NCI-H1930 (cell line): ENCODE measurements around the gene MUC20.

Experiments used
- DNase-seq, 2 experiments: peaks; one replicate each; lab custom pipeline; 2025; lab: John Stamatoyannopoulos, UW

Gene MUC20

GRCh38 chr3:195755791-195756676 lies 35.3 kb downstream of the MUC20 start:
- DNase-seq: no peak

- no peak for DNase-seq
Observed at GRCh38 chr3:195757438-195757770, 36.6 kb downstream of the MUC20 start.

- DNase-seq: no peak
Observed at GRCh38 chr3:195757827-195758226, 37.0 kb downstream of the MUC20 start.

- DNase-seq: no peak
Observed at GRCh38 chr3:195758721-195759353, 38.1 kb downstream of the MUC20 start.

GRCh38 chr3:195760345-195761122 lies 39.8 kb downstream of the MUC20 start:
- DNase-seq: no peak

GRCh38 chr3:195761123-195761566 lies 40.4 kb downstream of the MUC20 start:
- no peak for DNase-seq

GRCh38 chr3:195761567-195762248 lies 40.9 kb downstream of the MUC20 start:
- DNase-seq: no peak

GRCh38 chr3:195762249-195762585 lies 41.4 kb downstream of the MUC20 start:
- no peak for DNase-seq

GRCh38 chr3:195762611-195763010 lies 41.8 kb downstream of the MUC20 start:
- DNase-seq: no peak

- DNase-seq: no peak
Observed at GRCh38 chr3:195763076-195763830, 42.5 kb downstream of the MUC20 start.

GRCh38 chr3:195763843-195764825 lies 43.4 kb downstream of the MUC20 start:
- DNase-seq: no peak

GRCh38 chr3:195764961-195765706 lies 44.4 kb downstream of the MUC20 start:
- DNase-seq: no peak

GRCh38 chr3:195766671-195767070 lies 45.9 kb downstream of the MUC20 start:
- no peak for DNase-seq

GRCh38 chr3:195767792-195768191 lies 47.0 kb downstream of the MUC20 start:
- DNase-seq: no peak

GRCh38 chr3:195768414-195768813 lies 47.6 kb downstream of the MUC20 start:
- DNase-seq: no peak

GRCh38 chr3:195768831-195769303 lies 48.1 kb downstream of the MUC20 start:
- no peak for DNase-seq

GRCh38 chr3:195769551-195769950 lies 48.8 kb downstream of the MUC20 start:
- no peak for DNase-seq

- DNase-seq: no peak
Observed at GRCh38 chr3:195770081-195770840, 49.5 kb downstream of the MUC20 start.
